ENCODE results near the gene ATPAF2. TPM values are rescaled to one million over a fixed set of nuclear protein-coding genes. Genes with fewer than 3 reads are reported as not detected.

The ATPAF2 gene
- total RNA-seq, 4 donors from 2014 or later: 9.5 to 18.4 (median 13.1) TPM

DNA sequence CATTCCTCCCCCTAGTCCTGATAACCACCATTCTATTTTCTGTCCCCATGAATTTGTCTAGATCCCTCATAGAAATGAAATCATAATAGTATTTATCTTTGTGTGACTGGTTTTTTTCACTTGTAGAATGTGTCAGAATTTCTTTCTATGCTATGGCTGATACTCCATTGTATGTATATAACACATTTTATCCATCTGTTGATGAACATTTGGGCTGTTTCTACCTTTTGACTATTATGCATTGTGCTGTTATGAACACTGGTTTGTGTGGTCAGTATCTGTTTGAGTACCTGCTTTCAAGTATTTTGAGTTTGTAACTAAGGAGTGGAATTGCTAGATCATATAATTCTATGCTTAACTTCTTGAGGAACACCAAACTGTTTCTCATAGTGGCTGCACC is 32.8 kb upstream of the ATPAF2 start:
- TF ChIP-seq, protein P1, sequence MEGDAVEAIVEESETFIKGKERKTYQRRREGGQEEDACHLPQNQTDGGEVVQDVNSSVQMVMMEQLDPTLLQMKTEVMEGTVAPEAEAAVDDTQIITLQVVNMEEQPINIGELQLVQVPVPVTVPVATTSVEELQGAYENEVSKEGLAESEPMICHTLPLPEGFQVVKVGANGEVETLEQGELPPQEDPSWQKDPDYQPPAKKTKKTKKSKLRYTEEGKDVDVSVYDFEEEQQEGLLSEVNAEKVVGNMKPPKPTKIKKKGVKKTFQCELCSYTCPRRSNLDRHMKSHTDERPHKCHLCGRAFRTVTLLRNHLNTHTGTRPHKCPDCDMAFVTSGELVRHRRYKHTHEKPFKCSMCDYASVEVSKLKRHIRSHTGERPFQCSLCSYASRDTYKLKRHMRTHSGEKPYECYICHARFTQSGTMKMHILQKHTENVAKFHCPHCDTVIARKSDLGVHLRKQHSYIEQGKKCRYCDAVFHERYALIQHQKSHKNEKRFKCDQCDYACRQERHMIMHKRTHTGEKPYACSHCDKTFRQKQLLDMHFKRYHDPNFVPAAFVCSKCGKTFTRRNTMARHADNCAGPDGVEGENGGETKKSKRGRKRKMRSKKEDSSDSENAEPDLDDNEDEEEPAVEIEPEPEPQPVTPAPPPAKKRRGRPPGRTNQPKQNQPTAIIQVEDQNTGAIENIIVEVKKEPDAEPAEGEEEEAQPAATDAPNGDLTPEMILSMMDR (IDR thresholded peaks at IDR 0.05): no peak
- no peak for ATAC-seq (ENCODE audit: low FRiP score)

DNA sequence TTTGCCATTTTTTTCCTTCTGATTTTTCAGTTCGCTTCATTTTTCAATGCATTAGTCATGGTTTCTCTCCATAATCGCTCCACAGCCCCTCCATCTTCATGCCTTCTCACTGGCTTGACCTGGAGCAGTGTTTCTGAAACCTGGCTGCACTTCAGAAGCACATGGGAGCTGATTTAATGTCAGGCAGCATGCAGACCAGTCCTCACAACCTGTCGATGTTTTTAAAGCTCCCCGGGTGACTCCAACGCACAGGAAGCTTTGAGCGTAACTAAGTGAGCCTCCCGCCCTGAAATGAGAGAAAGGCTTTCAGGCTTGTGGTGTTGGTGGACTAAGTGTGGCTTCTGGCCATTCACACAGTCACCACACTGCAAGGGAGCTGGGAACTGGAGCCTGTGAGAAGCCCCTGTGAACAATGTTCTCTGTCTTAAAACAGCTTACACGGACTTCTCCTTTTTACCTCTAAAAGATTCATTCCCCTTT is 31.9 kb upstream of the ATPAF2 start:
- ATAC-seq (ENCODE audit: low FRiP score): no peak
- DNase-seq (ENCODE audit: low spot score): no peak
- TF ChIP-seq, protein P1 (IDR thresholded peaks at IDR 0.05): no peak

More for the DNA sequence above, 32.8 kb upstream of the ATPAF2 start:
- DNase-seq (ENCODE audit: low spot score): no peak

DNA sequence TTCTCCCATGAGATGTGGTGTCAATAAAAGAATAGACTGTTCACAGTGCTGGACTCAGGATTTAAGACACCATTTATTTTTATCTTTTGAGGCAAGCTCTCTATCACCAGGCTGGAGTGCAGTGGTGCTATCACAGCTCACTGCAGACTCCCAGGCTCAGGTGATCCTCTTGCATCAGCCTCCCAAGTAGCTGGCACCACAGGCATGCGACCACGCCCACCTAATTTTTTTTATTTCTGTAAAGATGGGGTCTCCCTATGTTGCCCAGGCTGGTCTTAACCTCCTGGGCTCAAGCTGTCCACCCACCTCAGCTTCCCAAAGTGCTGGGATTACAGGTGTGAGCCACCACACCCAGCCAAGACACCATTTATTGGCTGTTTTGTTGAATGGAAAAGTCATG is 30.1 kb upstream of the ATPAF2 start:
- TF ChIP-seq, protein P1 (IDR thresholded peaks at IDR 0.05): no peak
- DNase-seq (ENCODE audit: low spot score) (no peak), ATAC-seq (ENCODE audit: low FRiP score) (no peak)

DNA sequence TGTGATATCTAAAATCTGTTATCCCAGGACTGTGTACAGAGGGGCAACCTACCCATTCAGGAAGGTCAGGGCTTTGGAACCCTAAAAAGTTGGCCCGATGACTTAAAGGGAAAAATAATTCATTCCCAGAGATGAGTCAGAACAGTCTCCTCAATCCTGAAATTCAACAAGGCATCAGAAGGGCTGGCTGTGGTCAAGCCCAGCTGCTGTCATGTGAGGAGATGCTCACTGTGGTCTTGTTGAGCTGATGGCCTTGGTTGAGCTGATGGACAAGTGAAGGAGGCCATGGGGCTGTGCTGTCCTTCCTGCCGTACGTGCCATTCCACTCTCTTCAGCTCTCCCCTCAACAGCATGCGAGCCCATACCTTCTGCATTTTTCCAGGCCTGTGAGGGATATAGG is 27.9 kb upstream of the ATPAF2 start:
- DNase-seq (ENCODE audit: low spot score) (no peak), ATAC-seq (ENCODE audit: low FRiP score) (no peak)
- TF ChIP-seq, protein P1 (IDR thresholded peaks at IDR 0.05): no peak

DNA sequence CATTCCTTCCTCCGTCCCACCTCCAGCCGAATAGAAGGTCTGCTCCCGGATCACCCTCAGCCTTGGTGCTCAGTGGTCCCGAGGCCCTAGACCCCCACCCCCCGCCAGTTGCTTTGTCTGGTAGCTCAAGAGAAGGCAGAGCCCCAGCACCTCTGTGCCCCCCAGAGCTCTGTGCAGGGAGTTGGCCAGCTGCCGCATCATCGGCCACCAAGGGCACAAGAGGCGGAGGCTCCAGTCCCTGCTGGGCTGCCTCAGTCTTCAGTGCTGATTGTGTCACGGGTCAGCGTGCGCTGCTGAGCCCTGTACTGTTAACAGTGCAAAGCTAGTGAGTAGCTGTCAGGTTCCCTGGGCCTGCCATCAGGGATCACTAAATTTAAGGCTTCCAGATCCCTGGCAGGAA is 26.6 kb upstream of the ATPAF2 start:
- ATAC-seq (ENCODE audit: low FRiP score): no peak
- no peak for DNase-seq (ENCODE audit: low spot score)
- TF ChIP-seq, protein P1 (IDR thresholded peaks at IDR 0.05): no peak

DNA sequence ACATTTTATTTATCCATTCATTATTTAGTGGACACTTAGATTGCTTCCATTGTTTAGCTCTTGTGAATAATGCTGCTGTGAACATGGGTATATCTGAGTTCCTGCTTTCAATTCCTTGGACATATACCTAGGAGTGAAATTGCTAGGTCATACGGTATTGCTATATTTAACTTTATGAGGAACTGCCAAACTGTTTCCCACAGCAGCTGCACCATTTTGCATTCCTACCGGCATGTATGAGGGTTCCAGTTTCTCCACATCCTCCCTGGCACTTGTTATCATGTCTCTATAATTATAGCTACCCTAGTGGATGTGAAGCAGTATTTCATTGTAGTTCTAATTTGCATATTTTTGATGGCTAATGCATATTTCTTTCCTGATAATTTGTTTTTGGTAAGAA is 25.1 kb upstream of the ATPAF2 start:
- no peak for ATAC-seq (ENCODE audit: low FRiP score)
- TF ChIP-seq, protein P1 (IDR thresholded peaks at IDR 0.05): no peak
- DNase-seq (ENCODE audit: low spot score): no peak

DNA sequence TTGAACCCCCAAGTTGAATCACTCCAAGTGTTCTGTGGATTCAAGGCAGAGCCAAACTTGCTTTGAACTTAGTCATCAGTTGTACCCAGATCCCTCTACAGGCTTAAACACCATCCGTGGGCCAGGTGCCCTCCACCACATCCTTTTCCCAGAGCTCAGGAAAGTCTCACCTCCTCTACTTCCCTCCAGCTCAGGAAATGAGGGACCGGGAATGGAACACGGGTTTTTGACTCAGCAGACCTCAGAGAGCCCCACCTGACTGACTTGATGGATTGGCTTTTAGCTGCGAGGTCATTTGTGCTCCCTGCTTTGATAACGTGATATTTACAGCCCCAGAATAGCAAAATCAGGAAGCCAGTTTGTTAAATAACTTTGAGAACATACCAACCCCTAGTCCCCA is 20.3 kb upstream of the ATPAF2 start:
- no peak for ATAC-seq (ENCODE audit: low FRiP score)
- TF ChIP-seq, protein P1 (IDR thresholded peaks at IDR 0.05): no peak
- no peak for DNase-seq (ENCODE audit: low spot score)
